Sigmoid colon (tissue), 4 donors: ENCODE measurements around the gene RXRA.

ENCODE experiments used
- EP300 ChIP-seq, 4 donors: sonication (generic); formaldehyde crosslinking; IDR thresholded peaks; one replicate each; pipeline ENCODE4 v1.6.1; 2017; ENCODE audit warnings: antibody characterized with exemption in 4 of 4
- POLR2A ChIP-seq, 2 donors: fragments of 450-650 bp; IDR thresholded peaks; one replicate each; pipeline ENCODE4 v1.6.1; 2016; ENCODE audit warnings: antibody characterized with exemption in 2 of 2, mild to moderate bottlenecking in 2 of 2, moderate library complexity in 2 of 2
- TF ChIP-seq, protein P1 (sequence below), 4 experiments: fragments of 450-650 bp in 3 of 4; fragments of 200-600 bp in 1 of 4; IDR thresholded peaks; one replicate each; pipeline ENCODE4 v1.5.1; 2016 to 2019; ENCODE audit warnings: antibody characterized with exemption in 4 of 4, mild to moderate bottlenecking in 3 of 4, moderate library complexity in 2 of 4

DNA sequence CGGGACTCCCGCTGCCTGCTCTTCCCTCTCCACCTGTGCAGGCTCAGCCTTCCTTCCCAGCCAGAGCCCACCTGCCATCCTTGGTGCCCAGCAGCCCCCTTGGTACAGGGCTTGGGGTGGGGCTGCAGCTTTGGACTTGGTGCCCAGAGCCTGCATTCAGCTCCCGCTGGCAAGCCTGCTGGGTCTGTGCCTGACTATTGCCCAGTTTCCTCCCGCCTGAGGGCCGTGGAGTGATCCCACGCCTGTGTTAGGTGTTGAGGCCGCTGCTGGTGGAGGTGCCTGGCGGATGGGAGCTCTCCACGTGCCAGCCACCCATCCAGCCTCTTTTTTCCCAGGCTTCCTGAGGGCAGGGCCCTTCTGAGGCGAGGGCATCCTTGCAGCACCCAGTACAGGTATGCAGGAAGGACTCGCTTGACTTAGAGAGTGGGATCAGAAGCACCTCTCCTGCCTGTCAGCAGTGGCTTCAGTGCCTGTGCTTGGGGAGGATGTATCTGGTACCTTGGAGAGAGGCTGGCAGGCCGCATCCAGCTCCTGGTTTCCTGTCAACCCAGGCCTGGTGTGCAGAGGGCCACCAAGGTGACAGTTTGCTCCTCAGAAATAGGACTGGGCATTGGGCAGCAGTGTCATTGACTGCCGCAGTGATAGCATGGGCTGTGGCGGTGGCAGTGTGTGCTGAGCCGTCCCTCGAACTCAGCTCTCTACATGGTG, 7.8 kb downstream of the RXRA start:
- TF ChIP-seq, protein P1, sequence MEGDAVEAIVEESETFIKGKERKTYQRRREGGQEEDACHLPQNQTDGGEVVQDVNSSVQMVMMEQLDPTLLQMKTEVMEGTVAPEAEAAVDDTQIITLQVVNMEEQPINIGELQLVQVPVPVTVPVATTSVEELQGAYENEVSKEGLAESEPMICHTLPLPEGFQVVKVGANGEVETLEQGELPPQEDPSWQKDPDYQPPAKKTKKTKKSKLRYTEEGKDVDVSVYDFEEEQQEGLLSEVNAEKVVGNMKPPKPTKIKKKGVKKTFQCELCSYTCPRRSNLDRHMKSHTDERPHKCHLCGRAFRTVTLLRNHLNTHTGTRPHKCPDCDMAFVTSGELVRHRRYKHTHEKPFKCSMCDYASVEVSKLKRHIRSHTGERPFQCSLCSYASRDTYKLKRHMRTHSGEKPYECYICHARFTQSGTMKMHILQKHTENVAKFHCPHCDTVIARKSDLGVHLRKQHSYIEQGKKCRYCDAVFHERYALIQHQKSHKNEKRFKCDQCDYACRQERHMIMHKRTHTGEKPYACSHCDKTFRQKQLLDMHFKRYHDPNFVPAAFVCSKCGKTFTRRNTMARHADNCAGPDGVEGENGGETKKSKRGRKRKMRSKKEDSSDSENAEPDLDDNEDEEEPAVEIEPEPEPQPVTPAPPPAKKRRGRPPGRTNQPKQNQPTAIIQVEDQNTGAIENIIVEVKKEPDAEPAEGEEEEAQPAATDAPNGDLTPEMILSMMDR (IDR thresholded peaks at IDR 0.05), result no peak
- TF ChIP-seq POLR2A (IDR thresholded peaks at IDR 0.05) (no peak), EP300 (IDR thresholded peaks at IDR 0.05) (no peak)
